RWPE2 (cell line): Measurements from ENCODE around the gene ARPP21.

ENCODE experiments used
- ATAC-seq: fragments of 200-7000 bp; cut with Tn5 transposase; 3 replicates; pipeline ENCODE4 v1.9.1; 2021; ENCODE audit warnings: low read depth
- DNase-seq: peaks from one replicate; pipeline ENCODE4 v3.0.0-alpha.2; 2020; ENCODE audit warnings: low spot score
- H3K27ac ChIP-seq: fragments of 450-650 bp; 2 replicates; pipeline ENCODE4 v1.5.1; 2017; ENCODE audit warnings: mild to moderate bottlenecking; ENCODE audit not compliant: poor library complexity, severe bottlenecking
- H3K27me3 ChIP-seq: fragments of 250-450 bp; sonication (Bioruptor Pico); 2 replicates; pipeline ENCODE4 v1.5.1; 2021; ENCODE audit warnings: mild to moderate bottlenecking, moderate library complexity; ENCODE audit not compliant: insufficient read depth, poor library complexity, severe bottlenecking
- H3K36me3 ChIP-seq: fragments of 250-450 bp; sonication (Bioruptor Pico); 2 replicates; pipeline ENCODE4 v1.5.1; 2020; ENCODE audit warnings: low read depth, mild to moderate bottlenecking, moderate library complexity
- H3K4me1 ChIP-seq: fragments of 250-450 bp; sonication (Bioruptor Pico); 2 replicates; pipeline ENCODE4 v1.5.1; 2021; ENCODE audit warnings: mild to moderate bottlenecking, moderate library complexity; ENCODE audit not compliant: insufficient read depth, poor library complexity, severe bottlenecking
- H3K4me3 ChIP-seq: fragments of 250-450 bp; sonication (Bioruptor Pico); 2 replicates; pipeline ENCODE4 v1.5.1; 2021; ENCODE audit warnings: mild to moderate bottlenecking, moderate library complexity; ENCODE audit not compliant: severe bottlenecking
- H3K9me3 ChIP-seq: fragments of 250-450 bp; sonication (Bioruptor Pico); 2 replicates; pipeline ENCODE4 v1.5.1; 2021; ENCODE audit warnings: mild to moderate bottlenecking, moderate library complexity; ENCODE audit not compliant: severe bottlenecking
- TF ChIP-seq, protein P1 (sequence below): fragments of 450-650 bp; IDR thresholded peaks from one replicate; pipeline ENCODE4 v1.5.1; 2017; ENCODE audit warnings: mild to moderate bottlenecking, moderate library complexity; ENCODE audit not compliant: poor library complexity, severe bottlenecking

ARPP21 gene

DNA sequence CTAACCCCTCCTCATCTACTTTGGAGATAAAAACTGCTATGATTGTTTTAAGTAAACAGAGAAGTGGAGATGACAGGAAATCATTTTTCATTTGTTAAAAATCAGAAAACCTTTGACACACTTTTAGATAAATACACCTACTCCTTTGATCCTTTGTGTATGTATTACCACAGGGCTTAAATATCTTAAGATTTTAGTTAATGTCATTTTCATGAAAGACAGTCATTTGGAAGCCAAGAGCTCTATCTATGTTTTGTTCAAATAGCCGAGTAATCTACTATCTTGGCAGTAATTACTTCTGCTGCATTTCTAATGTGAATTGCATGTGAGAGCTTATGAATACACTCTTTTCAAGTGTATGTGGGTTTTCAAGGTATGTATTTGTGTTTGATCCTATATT, 2.0 kb downstream of the ARPP21 start:
- no peak overlapping the region for H3K4me3 ChIP-seq
- no peaks in the 10 kb centered on the region for H3K4me1 ChIP-seq
- TF ChIP-seq, protein P1, sequence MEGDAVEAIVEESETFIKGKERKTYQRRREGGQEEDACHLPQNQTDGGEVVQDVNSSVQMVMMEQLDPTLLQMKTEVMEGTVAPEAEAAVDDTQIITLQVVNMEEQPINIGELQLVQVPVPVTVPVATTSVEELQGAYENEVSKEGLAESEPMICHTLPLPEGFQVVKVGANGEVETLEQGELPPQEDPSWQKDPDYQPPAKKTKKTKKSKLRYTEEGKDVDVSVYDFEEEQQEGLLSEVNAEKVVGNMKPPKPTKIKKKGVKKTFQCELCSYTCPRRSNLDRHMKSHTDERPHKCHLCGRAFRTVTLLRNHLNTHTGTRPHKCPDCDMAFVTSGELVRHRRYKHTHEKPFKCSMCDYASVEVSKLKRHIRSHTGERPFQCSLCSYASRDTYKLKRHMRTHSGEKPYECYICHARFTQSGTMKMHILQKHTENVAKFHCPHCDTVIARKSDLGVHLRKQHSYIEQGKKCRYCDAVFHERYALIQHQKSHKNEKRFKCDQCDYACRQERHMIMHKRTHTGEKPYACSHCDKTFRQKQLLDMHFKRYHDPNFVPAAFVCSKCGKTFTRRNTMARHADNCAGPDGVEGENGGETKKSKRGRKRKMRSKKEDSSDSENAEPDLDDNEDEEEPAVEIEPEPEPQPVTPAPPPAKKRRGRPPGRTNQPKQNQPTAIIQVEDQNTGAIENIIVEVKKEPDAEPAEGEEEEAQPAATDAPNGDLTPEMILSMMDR = no peak
- ATAC-seq (no peak), DNase-seq (no peak)
- H3K27ac ChIP-seq = no peak overlapping the region
- H3K36me3 ChIP-seq = no peaks in the 10 kb centered on the region
- H3K27me3 ChIP-seq = peaks cover 58% of the 10 kb centered on the region
- no peaks in the 10 kb centered on the region for H3K9me3 ChIP-seq

DNA sequence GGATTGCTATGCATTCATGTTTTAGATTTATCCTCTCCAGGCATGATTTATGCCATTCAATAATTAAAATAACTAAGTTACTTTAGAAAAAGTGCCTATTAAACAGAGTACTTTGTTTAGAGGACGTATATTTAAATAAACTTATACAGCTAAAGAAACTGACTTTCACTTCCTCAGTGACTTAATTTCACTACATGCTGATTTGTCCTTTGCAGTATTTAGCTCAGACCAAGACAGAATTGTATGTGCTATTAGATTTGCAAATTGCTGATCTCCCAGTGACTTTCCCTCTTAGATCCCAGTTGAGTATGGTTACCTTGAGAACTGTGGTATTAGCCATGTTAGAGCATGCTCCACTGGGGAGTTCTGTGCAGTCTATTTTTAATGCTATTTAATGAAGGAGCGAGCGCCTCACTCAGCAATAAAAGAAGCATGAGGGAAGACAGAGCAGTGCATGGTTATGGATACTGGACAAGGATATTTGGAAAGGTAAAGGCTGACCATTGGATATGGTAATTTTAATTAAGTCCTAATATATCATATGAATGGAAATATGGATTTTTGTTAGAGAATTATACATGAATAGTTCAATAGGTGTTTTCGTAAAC, 2.7 kb downstream of the ARPP21 start:
- Histone ChIP-seq H3K27ac (no peak overlapping the region), H3K4me3 (no peak overlapping the region), H3K9me3 (no peaks in the 10 kb centered on the region), H3K27me3 (peaks cover 58% of the 10 kb centered on the region), H3K36me3 (no peaks in the 10 kb centered on the region), H3K4me1 (no peaks in the 10 kb centered on the region)
- no peak for DNase-seq
- TF ChIP-seq, protein P1 = no peak
- no peak for ATAC-seq

DNA sequence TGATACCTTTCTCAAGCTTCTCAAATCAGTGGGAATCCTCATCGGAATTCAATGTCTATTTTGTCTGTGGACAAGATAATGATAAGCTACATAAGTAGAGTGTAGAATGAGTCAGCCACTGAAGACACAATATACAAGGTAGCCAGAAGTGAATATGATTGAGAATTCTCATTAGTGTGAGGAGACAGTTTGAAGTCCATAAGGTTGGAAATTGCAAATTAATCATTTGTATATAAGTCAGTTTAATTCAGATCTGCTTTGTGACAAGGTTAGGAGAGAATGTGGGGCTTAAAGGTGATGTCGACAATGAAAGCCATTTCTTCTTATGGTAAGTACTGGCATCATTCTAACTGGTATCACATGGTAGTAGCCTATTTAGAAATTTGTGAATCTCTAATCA, 4.2 kb downstream of the ARPP21 start:
- H3K36me3 ChIP-seq = no peaks in the 10 kb centered on the region
- H3K4me1 ChIP-seq = no peaks in the 10 kb centered on the region
- H3K27me3 ChIP-seq = peaks cover 48% of the 10 kb centered on the region
- TF ChIP-seq, protein P1 = no peak
- DNase-seq (no peak), ATAC-seq (no peak)
- H3K4me3 ChIP-seq = no peak overlapping the region
- H3K9me3 ChIP-seq = no peaks in the 10 kb centered on the region
- no peak overlapping the region for H3K27ac ChIP-seq

GRCh38 chr3:35644451-35644850, 5.1 kb downstream of the ARPP21 start:
- Histone ChIP-seq H3K27ac (no peak overlapping the region), H3K9me3 (no peaks in the 10 kb centered on the region), H3K4me1 (no peaks in the 10 kb centered on the region), H3K27me3 (peaks cover 38% of the 10 kb centered on the region), H3K36me3 (no peaks in the 10 kb centered on the region), H3K4me3 (no peak overlapping the region)
- TF ChIP-seq, protein P1 = no peak
- no peak for DNase-seq
- ATAC-seq = no peak

- DNase-seq (no peak), ATAC-seq (no peak)
- Histone ChIP-seq H3K27ac (no peak overlapping the region), H3K9me3 (no peaks in the 10 kb centered on the region), H3K27me3 (peaks cover 31% of the 10 kb centered on the region), H3K36me3 (no peaks in the 10 kb centered on the region), H3K4me3 (no peak overlapping the region), H3K4me1 (no peaks in the 10 kb centered on the region)
- TF ChIP-seq, protein P1 = no peak
Observed at GRCh38 chr3:35645189-35645588, 5.9 kb downstream of the ARPP21 start.
